B cell (primary cell): ENCODE results near the gene PNPLA2. TPM values are rescaled to one million over a fixed set of nuclear protein-coding genes. Genes with fewer than 3 reads are reported as not detected.

Source experiments
- ATAC-seq: fragments of 200-7000 bp; cut with Tn5 transposase; one replicate; pipeline ENCODE4 v1.10.0; 2021; ENCODE audit warnings: low read depth, mild to moderate bottlenecking, moderate number of reproducible peaks, moderate library complexity
- CTCF ChIA-PET: fragments of 350-600 bp; sonication (Branson Sonifier 250); formaldehyde crosslinking; loops from one replicate; lab custom pipeline; 2021; ENCODE audit warnings: antibody characterized with exemption, inconsistent platforms; lab: Charles Lee
- POLR2A ChIA-PET: fragments of 350-600 bp; sonication (Branson Sonifier 250); formaldehyde crosslinking; loops from one replicate; lab custom pipeline; 2021; ENCODE audit warnings: antibody characterized with exemption; lab: Charles Lee
- DNase-seq: peaks from one replicate; pipeline ENCODE4 v3.0.0; 2013
- H2AFZ ChIP-seq: 2 replicates; pipeline ENCODE4 v1.6.1; 2012; ENCODE audit warnings: mild to moderate bottlenecking, low read depth, low read length; ENCODE audit not compliant: insufficient read depth, poor library complexity, severe bottlenecking
- H3K27ac ChIP-seq, 2 donors: 1 replicate in 1 of 2; 2 replicates in 1 of 2; pipeline ENCODE4 v1.5.1; 2012 to 2013; ENCODE audit warnings: low read length in 2 of 2, mild to moderate bottlenecking in 2 of 2, moderate library complexity in 1 of 2
- H3K27me3 ChIP-seq, 4 experiments: fragments of 200-600 bp in 1 of 4; sonication (generic) in 1 of 4; replicated peaks in 1 of 4; 1 replicate in 2 of 4; 2 replicates in 2 of 4; pipeline versions ENCODE4 v1.6.1 to v1.7.0; 2013 to 2016; ENCODE audit warnings: low read length in 3 of 4, mild to moderate bottlenecking in 2 of 4, mixed read lengths in 1 of 4, moderate library complexity in 1 of 4; ENCODE audit not compliant: insufficient read depth in 4 of 4, control insufficient read depth in 3 of 4; ENCODE audit errors: control extremely low read depth in 1 of 4
- H3K36me3 ChIP-seq, 2 experiments: replicated peaks in 1 of 2; 1 replicate in 1 of 2; 2 replicates in 1 of 2; pipeline versions ENCODE4 v1.6.1 to v1.7.1; 2013; ENCODE audit warnings: low read length in 1 of 2; ENCODE audit not compliant: insufficient read depth in 2 of 2, control insufficient read depth in 1 of 2; ENCODE audit errors: control extremely low read depth in 1 of 2, extremely low read depth in 1 of 2
- H3K4me1 ChIP-seq, 2 donors: fragments of 200-600 bp in 1 of 2; sonication (generic) in 1 of 2; 1 replicate in 1 of 2; 2 replicates in 1 of 2; pipeline versions ENCODE4 v1.5.1 to v1.6.1; 2013 to 2017; ENCODE audit warnings: low read length in 2 of 2; ENCODE audit not compliant: control insufficient read depth in 2 of 2, insufficient read depth in 2 of 2
- H3K4me2 ChIP-seq: replicated peaks from 2 replicates; pipeline ENCODE3; 2012; ENCODE audit warnings: mild to moderate bottlenecking, low read depth, low read length; ENCODE audit not compliant: poor library complexity, severe bottlenecking
- H3K4me3 ChIP-seq, 5 experiments: fragments of 200-600 bp in 1 of 5; sonication (generic) in 1 of 5; 1 replicate in 3 of 5; 2 replicates in 2 of 5; pipeline versions ENCODE4 v1.5.1 to v1.7.0; 2011 to 2016; ENCODE audit warnings: low read length in 4 of 5, mild to moderate bottlenecking in 4 of 5, low read depth in 2 of 5, control low read depth in 1 of 5, moderate library complexity in 1 of 5; ENCODE audit not compliant: insufficient read depth in 1 of 5; ENCODE audit errors: control extremely low read depth in 1 of 5, extremely low read depth in 1 of 5
- H3K79me2 ChIP-seq: fragments of 200-600 bp; sonication (generic); one replicate; pipeline ENCODE4 v1.6.0; 2016; ENCODE audit warnings: low read length; ENCODE audit not compliant: control insufficient read depth, insufficient read depth
- H3K9ac ChIP-seq: fragments of 200-600 bp; sonication (generic); 2 replicates; pipeline ENCODE4 v1.6.1; 2017; ENCODE audit warnings: mild to moderate bottlenecking, low read length, moderate library complexity
- H3K9me3 ChIP-seq, 3 donors: one replicate each; pipeline versions ENCODE4 v1.6.1 to v1.7.1; 2013; ENCODE audit warnings: low read length in 2 of 3; ENCODE audit not compliant: control insufficient read depth in 2 of 3, insufficient read depth in 1 of 3; ENCODE audit errors: control extremely low read depth in 1 of 3
- H4K20me1 ChIP-seq: 2 replicates; pipeline ENCODE4 v1.6.0; 2012; ENCODE audit warnings: mild to moderate bottlenecking, low read length; ENCODE audit not compliant: insufficient read depth, control insufficient read depth, poor library complexity, severe bottlenecking
- H3K27ac Mint-ChIP-seq: one replicate; pipeline ENCODE4 v1.8.0; 2021; ENCODE audit warnings: mixed read lengths
- H3K27me3 Mint-ChIP-seq: one replicate; pipeline ENCODE4 v1.8.0; 2021; ENCODE audit warnings: mixed read lengths
- H3K4me1 Mint-ChIP-seq: one replicate; pipeline ENCODE4 v1.8.0; 2021; ENCODE audit warnings: mixed read lengths
- H3K4me3 Mint-ChIP-seq: one replicate; pipeline ENCODE4 v1.8.0; 2021; ENCODE audit warnings: mixed read lengths
- H3K9me3 Mint-ChIP-seq: one replicate; pipeline ENCODE4 v1.8.0; 2022; ENCODE audit warnings: mixed read lengths; ENCODE audit not compliant: insufficient read depth
- EZH2 ChIP-seq: IDR thresholded peaks from 2 replicates; pipeline ENCODE4 v1.6.1; 2012; ENCODE audit warnings: borderline replicate concordance, low read depth, mild to moderate bottlenecking, moderate library complexity, low read length; ENCODE audit not compliant: insufficient read depth, poor library complexity, severe bottlenecking
- WGBS: methylation state at CpG from one replicate; pipeline ENCODE4 v1.1.5; 2013; ENCODE audit warnings: missing lambda C conversion rate; ENCODE audit not compliant: insufficient coverage; 5-methylcytosine and 5-hydroxymethylcytosine counted together
- intact Hi-C: fragments of 100-400 bp; cut with micrococcal nuclease; formaldehyde crosslinking; loops from one replicate; pipeline ENCODE4 v1.10.0; 2022
- polyA plus RNA-seq: library from polyadenylated mRNA; depleted of rRNA; stranded (reverse); fragments of >200 nt; gene quantifications from 2 replicates; pipeline ENCODE4 v1.2.3, GENCODE V29; 2012
- total RNA-seq, 2 donors: library from RNA; stranded (reverse); fragments of 120-200 nt in 1 of 2; gene quantifications; 1 replicate in 1 of 2; 2 replicates in 1 of 2; pipeline versions ENCODE4 v1.2.3 to v1.2.4, GENCODE V29; 2013 to 2022
- TF ChIP-seq, protein P1 (sequence below): fragments of 200-600 bp; IDR thresholded peaks from one replicate; pipeline ENCODE4 v1.8.0; 2022; ENCODE audit warnings: antibody characterized with exemption, mild to moderate bottlenecking

The PNPLA2 gene
- total and polyA plus RNA-seq, 2 donors (not counting 1 experiment from before 2014, with no cell fraction given) = 208 to 276 TPM

DNA sequence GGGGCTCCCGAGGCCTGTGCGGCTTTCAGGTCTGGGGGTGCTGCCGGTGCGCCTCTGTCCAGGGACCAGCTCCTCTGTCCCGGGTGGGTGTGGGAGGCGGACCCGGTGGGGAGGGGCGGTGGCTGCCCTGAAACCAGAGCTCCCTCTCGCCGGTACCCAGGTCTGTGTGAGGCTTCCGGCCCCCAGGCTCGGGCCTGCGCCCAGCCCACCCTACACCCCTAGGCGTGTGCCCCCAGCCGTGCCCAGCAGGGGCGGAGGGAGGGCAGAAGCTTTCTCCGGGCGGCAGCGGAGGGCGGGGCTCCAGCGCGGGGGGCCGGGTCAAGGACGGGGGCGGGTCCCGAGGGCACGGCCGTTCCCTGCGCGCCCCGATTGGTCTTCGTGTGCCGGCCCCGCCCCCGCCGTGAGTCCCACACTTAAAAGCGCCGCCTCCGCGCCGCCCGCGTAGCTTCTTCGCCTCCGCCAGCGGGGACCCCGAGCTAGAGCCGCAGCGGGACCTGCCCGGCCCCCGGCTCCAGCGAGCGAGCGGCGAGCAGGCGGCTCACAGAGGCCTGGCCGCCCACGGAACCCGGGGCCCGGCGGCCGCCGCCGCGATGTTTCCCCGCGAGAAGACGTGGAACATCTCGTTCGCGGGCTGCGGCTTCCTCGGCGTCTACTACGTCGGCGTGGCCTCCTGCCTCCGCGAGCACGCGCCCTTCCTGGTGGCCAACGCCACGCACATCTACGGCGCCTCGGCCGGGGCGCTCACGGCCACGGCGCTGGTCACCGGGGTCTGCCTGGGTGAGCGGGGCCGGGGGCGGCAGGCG lies 616 bp downstream of the PNPLA2 start:
- Histone ChIP-seq H3K9ac (peak overlapping the region; percentile 91), H3K4me1 (peaks cover 16 to 26% of the 10 kb centered on the region in 2 donors), H3K9me3 (no peaks in the 10 kb centered on the region), H2AFZ (peak overlapping the region; percentile 87), H3K27me3 (no peaks in the 10 kb centered on the region), H3K36me3 (peaks cover 0 to 23% of the 10 kb centered on the region in 2 experiments), H3K4me3 (peak overlapping the region in 4 of 5 experiments; percentile 58 to 82 (median 77)), H3K27ac (peak overlapping the region; percentile 68 to 91), H4K20me1 (peaks cover 43% of the 10 kb centered on the region), H3K79me2 (peaks cover 24% of the 10 kb centered on the region), H3K4me2 (peak overlapping the region; percentile 90)
- CTCF ChIA-PET = interaction anchor here (0.6 to 2.8 kb wide), 7 partner anchors 8 to 244 kb away, joined by 3 to 14 read pairs (median 3); partner anchors contain the start of genes RPLP2 and TSPAN4
- H3K9me3 Mint-ChIP-seq = no peaks in the 10 kb centered on the region
- DNase-seq (peak; percentile 96), ATAC-seq (peak; percentile 81)
- H3K4me1 Mint-ChIP-seq = peaks cover 20% of the 10 kb centered on the region
- no peaks in the 10 kb centered on the region for H3K27me3 Mint-ChIP-seq
- H3K4me3 Mint-ChIP-seq = peak overlapping the region; percentile 92
- POLR2A ChIA-PET = interaction anchor here (0.5 to 3.7 kb wide), 14 partner anchors 10 to 1563 kb away, joined by 3 to 57 read pairs (median 4); partner anchors contain the start of genes BET1L, CD151, CRACR2B and GATD1
- under 1% methylated on average over 93 of the region's 96 CpGs for WGBS
- TF ChIP-seq, protein P1, sequence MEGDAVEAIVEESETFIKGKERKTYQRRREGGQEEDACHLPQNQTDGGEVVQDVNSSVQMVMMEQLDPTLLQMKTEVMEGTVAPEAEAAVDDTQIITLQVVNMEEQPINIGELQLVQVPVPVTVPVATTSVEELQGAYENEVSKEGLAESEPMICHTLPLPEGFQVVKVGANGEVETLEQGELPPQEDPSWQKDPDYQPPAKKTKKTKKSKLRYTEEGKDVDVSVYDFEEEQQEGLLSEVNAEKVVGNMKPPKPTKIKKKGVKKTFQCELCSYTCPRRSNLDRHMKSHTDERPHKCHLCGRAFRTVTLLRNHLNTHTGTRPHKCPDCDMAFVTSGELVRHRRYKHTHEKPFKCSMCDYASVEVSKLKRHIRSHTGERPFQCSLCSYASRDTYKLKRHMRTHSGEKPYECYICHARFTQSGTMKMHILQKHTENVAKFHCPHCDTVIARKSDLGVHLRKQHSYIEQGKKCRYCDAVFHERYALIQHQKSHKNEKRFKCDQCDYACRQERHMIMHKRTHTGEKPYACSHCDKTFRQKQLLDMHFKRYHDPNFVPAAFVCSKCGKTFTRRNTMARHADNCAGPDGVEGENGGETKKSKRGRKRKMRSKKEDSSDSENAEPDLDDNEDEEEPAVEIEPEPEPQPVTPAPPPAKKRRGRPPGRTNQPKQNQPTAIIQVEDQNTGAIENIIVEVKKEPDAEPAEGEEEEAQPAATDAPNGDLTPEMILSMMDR = peak; percentile 30
- TF ChIP-seq EZH2 = no peak
- intact Hi-C loops = loop anchor here (1.0 kb wide), 3 partner anchors 10 to 21 kb away; partner anchors contain the start of genes PIDD1, RPLP2 and SLC25A22
- peak overlapping the region; percentile 91 for H3K27ac Mint-ChIP-seq
